GM18498 (cell line): Measurements from ENCODE around the gene NEK10.
A peak's percentile ranks its signal among the peaks of the same experiment; 100 is the strongest.

Experiments
- ATAC-seq: cut with Tn5 transposase; IDR thresholded peaks from one replicate; pipeline ENCODE4 v1.9.1; 2021; ENCODE audit warnings: mild to moderate bottlenecking, moderate library complexity; ENCODE audit not compliant: unreplicated experiment

Gene NEK10

DNA sequence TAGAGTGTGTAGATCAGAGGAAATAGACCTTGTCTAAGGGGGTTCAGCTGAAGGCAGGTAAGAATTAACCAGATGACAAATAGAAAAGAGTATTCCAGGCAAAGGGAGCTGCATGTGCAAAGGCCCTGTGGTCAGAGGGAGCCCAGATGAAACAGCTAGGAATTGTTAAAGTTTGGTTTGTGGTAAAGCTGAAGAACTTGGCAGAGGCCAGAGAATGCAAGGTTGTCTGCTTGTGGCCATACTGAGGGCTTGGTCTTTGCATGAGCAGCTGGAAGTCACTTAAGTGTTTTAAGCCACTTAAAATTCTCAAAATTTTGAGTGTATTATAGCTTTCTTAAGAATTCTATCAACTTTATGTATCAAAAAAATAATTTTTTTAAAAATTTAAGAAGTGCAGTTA lies 116.5 kb downstream of the NEK10 start:
- ATAC-seq: no peak

DNA sequence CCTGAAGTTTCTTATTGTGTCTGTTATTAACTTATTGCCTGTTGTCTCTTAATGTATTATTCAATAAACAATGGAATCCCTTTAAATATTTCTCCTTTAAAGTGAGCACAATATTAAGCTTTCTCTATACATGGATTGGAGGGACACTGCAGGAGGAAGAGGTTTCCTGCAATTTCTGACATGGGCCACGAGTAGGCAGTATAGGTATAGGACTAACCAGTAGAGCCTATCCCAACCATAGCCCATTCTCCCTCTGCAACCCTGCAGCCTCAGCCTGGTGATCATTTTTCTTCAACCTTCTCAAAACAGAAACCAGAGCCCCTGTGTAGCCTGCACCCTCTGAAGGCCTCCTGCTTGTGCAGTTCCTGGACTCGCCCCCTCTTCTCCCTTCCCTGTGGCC lies 124.8 kb downstream of the NEK10 start:
- no peak for ATAC-seq

DNA sequence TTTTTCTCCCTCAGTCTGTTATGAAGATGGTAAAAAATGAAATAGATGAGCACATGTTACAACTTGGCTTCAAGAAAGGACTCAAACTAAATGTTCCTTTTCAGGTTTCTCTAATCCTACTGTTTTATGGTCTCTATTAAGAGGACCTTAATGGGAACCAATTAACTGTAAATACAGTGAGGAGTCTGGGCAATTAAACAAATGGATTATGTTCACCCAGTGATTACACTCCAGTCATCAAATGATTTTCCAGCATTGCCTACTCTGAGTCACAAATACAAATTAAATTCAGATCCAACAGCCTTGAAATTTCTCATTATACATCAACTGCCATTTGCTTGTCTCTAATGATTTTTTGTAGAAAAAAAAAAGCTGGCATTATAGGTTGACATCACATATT lies 129.2 kb downstream of the NEK10 start:
- ATAC-seq: no peak

- ATAC-seq: no peak
These were observed 140.4 kb downstream of the NEK10 start for GRCh38 chr3:27228805-27229204.

DNA sequence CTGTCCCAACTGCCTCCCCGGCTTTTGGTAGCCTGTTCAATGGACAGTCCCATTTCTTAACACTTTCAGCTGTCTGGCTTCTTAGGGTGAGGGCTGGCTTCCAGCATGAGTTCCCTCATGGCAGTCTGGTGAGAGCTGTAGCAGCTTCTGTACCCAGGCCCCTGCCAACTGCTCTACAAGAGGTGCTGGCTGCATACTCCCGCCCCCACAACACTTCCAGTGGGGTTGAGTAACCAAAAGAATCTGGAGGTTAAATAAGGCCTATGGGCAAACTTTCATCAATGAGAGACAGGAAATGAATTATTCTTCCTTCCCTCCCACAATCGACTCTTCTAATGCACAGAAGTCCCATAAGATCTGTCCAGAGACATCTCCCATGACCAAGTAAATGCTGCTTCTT lies 145.0 kb downstream of the NEK10 start:
- ATAC-seq: no peak

DNA sequence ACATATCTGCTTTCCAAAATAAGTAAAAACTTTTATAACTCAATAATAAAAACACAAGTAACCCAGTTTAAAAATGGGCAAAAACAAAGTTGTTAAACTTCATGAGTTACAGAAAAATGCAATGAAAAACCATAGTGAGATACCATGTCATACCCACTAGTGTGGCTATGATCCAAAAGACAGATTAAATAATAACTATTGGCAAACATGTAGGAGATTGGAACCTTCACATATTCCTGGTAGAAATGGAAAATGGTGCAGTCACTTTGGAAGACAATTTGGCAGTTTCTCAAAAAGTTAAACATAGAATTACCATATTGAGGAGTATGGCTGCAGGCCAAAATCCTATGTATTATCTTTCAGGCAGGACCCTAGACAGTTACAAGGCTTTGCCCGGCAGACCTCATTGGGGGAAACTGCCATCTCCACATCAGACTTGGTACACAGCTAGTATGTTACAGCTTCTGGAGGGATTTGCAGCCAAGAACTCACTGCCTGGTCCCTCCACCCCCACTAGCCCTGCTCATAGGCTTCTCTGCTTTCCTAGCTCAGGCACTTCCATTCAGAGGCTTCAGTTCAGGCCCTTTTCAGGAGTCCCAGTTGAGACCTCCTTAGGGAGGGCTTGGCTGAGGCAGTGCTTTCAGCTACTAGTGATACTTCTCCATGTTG lies 147.8 kb downstream of the NEK10 start:
- no peak for ATAC-seq

- no peak for ATAC-seq
These were observed 149.0 kb downstream of the NEK10 start for GRCh38 chr3:27220166-27220565.

DNA sequence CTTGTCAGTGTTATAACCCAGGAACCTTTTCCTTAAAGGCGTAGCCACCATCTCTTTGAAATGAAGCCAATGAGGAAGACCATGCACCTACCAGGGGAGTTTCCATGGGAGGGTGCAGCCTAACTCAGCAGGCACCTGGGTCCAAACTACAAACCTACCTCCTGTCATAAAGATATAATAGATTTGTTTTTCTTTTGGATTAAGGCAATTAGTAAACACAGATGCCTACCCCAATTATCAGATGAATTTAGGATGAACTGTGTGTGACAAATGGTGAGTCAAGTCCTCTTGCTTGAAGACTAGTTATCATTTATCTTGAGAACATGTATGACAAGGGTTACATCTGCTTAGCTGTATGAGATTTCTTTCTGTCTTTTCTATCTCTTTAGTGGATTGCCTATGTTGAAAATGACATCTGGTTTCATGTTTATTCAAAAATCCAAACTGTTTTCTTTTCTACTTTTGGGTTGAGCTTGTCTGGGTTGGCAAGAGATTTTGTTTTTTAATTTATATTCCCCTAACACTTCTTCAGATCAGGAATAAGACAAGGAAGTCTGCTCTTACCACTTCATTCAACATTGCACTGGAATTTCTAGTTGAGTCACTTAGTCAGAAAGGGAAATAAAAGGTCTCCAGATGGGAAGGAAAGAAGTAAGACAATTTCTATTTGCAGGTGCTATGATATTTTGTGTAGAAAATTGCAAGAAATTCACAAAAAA lies 149.9 kb downstream of the NEK10 start:
- ATAC-seq: no peak

- no peak for ATAC-seq
These were observed 152.1 kb downstream of the NEK10 start for GRCh38 chr3:27216955-27217552.

GRCh38 chr3:27216295-27216855 lies 152.8 kb downstream of the NEK10 start:
- ATAC-seq: no peak

DNA sequence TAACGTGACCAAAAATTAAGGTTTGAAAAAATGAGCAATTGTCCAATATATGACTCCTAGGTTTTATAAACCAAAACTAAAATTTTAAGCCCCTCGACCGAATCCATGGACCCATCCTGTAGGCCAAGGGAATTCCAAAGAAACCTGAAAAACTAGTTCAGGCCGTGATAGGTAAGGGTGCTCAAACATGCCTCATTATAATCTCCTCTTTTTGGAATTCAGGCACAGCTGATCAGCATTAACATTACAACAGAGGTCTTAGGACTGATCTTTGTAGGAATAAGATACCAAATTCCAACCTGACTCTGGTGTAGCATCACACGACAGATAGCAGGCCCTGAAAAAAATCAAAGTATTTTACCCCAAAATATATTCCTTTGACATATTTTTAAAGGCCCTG lies 155.7 kb downstream of the NEK10 start:
- no peak for ATAC-seq

- ATAC-seq: peak; percentile 72
These were observed 159.4 kb downstream of the NEK10 start for GRCh38 chr3:27209617-27210264.

DNA sequence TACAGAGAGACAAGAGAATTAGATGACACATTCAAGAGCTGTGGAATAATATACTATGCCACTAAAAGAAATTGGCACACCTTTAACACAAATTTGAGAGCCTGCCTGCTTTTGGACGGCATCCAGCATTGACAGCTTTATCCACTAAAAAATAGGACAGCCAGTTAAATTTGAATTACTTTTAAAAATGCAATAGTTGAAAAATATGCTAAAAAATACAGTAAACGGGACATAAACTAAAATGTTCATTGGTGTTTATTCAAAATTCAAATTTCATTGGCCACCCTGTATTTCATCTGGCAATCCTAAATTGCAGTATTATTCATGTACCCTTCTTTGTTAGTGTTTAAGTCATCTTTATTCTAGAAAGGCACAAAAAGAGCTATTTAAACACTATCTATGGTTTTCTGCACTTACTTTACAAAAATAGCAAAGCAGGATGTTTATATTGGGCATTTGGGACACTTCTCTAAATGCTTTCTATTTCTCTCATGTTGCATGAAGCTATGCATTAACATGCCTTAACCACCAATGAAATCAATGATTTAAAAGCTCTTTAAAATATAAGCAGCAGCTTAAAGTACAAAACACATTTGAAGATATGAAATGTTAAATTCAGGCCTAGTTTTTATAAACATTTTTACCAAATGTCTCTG lies 160.1 kb downstream of the NEK10 start:
- ATAC-seq: no peak

DNA sequence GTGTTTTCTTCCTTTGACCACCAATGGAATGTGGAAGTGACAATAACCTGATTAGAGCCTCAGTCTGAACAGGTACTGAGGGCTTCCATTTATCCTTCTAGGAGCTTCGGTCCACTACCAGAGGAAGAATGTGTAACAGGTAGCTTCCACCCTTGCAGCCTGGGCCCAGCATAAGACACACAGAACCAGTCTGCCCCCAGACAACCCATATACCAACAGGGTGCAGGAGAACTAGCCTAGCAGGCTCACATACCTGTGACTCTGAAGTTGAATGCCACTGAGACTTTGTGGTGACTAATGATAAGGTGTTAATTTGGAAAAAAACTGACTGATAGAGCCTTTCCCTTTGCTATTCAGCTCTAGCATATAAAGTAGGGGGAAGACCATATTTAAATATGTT lies 166.2 kb downstream of the NEK10 start:
- no peak for ATAC-seq

- ATAC-seq: no peak
These were observed 167.7 kb downstream of the NEK10 start for GRCh38 chr3:27201492-27201891.

GRCh38 chr3:27200721-27201489 lies 168.3 kb downstream of the NEK10 start:
- no peak for ATAC-seq

- no peak for ATAC-seq
These were observed 174.2 kb downstream of the NEK10 start for GRCh38 chr3:27194861-27195483.

DNA sequence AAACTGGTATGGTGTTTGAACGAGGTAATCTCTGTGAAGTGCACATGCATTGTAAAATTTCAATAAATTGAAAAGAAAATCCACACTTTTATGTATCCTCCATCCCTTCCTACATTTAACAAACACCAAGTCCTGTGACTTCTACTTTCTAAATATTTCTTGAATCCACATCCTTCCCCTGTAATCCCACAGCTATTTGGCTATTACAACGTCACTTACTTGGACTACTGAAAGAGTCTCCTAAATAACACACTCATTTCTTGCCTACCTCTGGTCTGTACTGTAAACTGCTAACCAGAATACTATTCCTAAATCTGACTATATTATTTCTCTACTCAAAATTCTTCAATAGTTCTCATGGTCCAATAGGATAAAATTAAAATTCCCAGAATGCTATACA lies 176.1 kb downstream of the NEK10 start:
- no peak for ATAC-seq

DNA sequence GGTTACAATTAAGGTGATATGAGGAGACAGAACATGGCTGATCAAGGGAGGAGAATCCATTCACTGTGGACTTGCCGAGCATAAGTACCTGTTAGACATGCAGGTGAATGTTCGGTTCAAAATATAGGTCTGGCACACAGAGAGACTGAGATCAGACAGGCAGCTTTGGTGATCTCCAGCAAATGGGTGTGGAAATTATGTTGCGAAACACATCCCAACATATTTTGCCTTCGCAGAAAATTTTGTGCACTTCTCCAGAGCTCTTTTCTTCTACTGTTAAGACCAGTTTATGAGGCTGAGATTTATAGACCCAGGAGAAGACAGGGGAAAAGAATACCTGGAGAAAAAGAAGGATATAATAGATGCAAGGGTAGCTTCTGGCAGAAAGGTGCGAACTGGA lies 183.2 kb downstream of the NEK10 start:
- no peak for ATAC-seq
